RWPE2 (cell line): Measurements from ENCODE around the gene NDUFA11.

Experiments
- ATAC-seq: fragments of 200-7000 bp; cut with Tn5 transposase; 3 replicates; pipeline ENCODE4 v1.9.1; 2021; ENCODE audit warnings: low read depth
- DNase-seq: peaks from one replicate; pipeline ENCODE4 v3.0.0-alpha.2; 2020; ENCODE audit warnings: low spot score
- H3K27ac ChIP-seq: fragments of 450-650 bp; 2 replicates; pipeline ENCODE4 v1.5.1; 2017; ENCODE audit warnings: mild to moderate bottlenecking; ENCODE audit not compliant: poor library complexity, severe bottlenecking
- H3K27me3 ChIP-seq: fragments of 250-450 bp; sonication (Bioruptor Pico); 2 replicates; pipeline ENCODE4 v1.5.1; 2021; ENCODE audit warnings: mild to moderate bottlenecking, moderate library complexity; ENCODE audit not compliant: insufficient read depth, poor library complexity, severe bottlenecking
- H3K36me3 ChIP-seq: fragments of 250-450 bp; sonication (Bioruptor Pico); 2 replicates; pipeline ENCODE4 v1.5.1; 2020; ENCODE audit warnings: low read depth, mild to moderate bottlenecking, moderate library complexity
- H3K4me1 ChIP-seq: fragments of 250-450 bp; sonication (Bioruptor Pico); 2 replicates; pipeline ENCODE4 v1.5.1; 2021; ENCODE audit warnings: mild to moderate bottlenecking, moderate library complexity; ENCODE audit not compliant: insufficient read depth, poor library complexity, severe bottlenecking
- H3K4me3 ChIP-seq: fragments of 250-450 bp; sonication (Bioruptor Pico); 2 replicates; pipeline ENCODE4 v1.5.1; 2021; ENCODE audit warnings: mild to moderate bottlenecking, moderate library complexity; ENCODE audit not compliant: severe bottlenecking
- H3K9me3 ChIP-seq: fragments of 250-450 bp; sonication (Bioruptor Pico); 2 replicates; pipeline ENCODE4 v1.5.1; 2021; ENCODE audit warnings: mild to moderate bottlenecking, moderate library complexity; ENCODE audit not compliant: severe bottlenecking
- TF ChIP-seq, protein P1 (sequence below): fragments of 450-650 bp; IDR thresholded peaks from one replicate; pipeline ENCODE4 v1.5.1; 2017; ENCODE audit warnings: mild to moderate bottlenecking, moderate library complexity; ENCODE audit not compliant: poor library complexity, severe bottlenecking

The NDUFA11 gene

DNA sequence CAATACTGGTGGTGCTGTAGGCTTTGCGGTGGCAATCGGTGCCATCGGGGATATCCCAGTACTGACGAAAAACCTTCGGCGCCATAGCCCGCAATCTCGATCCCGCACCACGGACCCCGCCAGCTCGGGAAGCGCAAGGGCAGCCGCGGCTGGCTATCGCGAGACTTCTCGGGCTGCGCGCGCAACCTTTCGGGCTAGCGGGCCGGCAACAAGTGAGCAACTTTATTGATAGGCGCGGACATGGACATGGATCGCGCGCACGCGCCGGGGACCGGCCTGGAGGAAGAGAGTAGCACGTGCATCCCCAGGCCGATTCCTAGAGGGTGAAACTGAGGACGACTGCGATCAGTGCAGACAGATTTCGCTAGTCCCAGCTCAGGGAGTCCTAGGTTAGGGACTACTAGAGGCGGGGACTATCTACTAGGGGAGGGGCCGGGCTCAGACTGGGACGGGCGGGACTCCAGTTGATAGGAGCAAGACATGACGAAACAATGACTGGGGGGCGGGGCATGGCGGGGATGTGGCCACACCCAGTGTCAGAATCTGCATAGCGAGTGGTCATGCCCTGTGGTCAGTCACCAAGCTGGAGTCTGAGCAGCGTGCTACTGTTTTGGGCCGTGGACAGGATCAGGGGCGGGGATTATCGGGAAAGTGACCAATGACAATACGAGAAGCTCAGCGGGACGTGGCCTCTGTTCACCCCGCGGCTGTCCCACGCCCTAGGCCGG is at the start of gene NDUFA11:
Gene NDUFA11, minus strand, starts transcription at position 167 of the 728 bp plus-strand sequence. Its CDS starts 82 bp downstream, at position 85.
- Histone ChIP-seq H3K27me3 (no peaks in the 10 kb centered on the region), H3K4me1 (peaks cover 3% of the 10 kb centered on the region), H3K27ac (peak within 1 kb of the TSS; percentile 80), H3K36me3 (peaks cover 14% of the 10 kb centered on the region), H3K9me3 (no peaks in the 10 kb centered on the region), H3K4me3 (peak within 1 kb of the TSS; percentile 97)
- ATAC-seq: no peak; the same call in none of the 3 replicates
- peak; percentile 97 for DNase-seq
- TF ChIP-seq, protein P1, sequence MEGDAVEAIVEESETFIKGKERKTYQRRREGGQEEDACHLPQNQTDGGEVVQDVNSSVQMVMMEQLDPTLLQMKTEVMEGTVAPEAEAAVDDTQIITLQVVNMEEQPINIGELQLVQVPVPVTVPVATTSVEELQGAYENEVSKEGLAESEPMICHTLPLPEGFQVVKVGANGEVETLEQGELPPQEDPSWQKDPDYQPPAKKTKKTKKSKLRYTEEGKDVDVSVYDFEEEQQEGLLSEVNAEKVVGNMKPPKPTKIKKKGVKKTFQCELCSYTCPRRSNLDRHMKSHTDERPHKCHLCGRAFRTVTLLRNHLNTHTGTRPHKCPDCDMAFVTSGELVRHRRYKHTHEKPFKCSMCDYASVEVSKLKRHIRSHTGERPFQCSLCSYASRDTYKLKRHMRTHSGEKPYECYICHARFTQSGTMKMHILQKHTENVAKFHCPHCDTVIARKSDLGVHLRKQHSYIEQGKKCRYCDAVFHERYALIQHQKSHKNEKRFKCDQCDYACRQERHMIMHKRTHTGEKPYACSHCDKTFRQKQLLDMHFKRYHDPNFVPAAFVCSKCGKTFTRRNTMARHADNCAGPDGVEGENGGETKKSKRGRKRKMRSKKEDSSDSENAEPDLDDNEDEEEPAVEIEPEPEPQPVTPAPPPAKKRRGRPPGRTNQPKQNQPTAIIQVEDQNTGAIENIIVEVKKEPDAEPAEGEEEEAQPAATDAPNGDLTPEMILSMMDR: no peak

DNA sequence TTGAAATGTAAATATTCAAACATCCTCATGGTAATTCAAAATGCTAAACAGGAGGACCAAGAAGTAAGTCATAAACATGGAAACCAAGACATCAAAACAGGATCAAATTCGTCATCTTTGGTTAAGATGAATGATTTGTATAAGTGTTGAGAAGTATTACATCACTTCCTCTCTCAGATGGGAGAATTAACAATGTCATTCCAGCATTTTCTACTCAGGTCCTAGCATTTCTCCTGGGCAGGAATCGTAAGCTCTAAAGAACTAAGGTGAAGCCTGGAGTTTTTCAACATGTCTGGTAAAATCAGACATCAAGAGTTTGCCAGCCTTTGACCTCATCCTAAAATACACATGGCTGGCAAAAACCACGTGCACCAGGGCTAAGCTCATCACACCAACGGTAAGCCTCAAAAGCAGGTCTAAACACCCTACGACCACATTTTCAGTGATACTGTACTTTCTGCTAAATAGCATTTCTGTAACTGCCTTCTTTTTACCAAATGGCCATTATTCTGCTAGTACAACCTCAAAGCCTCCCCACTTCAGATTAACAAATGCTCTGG is 49.5 kb upstream of the NDUFA11 start:
- H3K27ac ChIP-seq: no peak overlapping the region
- TF ChIP-seq, protein P1: no peak
- no peaks in the 10 kb centered on the region for H3K27me3 ChIP-seq
- H3K4me1 ChIP-seq: peaks cover 14% of the 10 kb centered on the region
- H3K36me3 ChIP-seq: peaks cover 13% of the 10 kb centered on the region; the same call in 1 of the 2 replicates
- no peak overlapping the region for H3K4me3 ChIP-seq
- no peaks in the 10 kb centered on the region for H3K9me3 ChIP-seq
- DNase-seq (no peak), ATAC-seq (no peak)

DNA sequence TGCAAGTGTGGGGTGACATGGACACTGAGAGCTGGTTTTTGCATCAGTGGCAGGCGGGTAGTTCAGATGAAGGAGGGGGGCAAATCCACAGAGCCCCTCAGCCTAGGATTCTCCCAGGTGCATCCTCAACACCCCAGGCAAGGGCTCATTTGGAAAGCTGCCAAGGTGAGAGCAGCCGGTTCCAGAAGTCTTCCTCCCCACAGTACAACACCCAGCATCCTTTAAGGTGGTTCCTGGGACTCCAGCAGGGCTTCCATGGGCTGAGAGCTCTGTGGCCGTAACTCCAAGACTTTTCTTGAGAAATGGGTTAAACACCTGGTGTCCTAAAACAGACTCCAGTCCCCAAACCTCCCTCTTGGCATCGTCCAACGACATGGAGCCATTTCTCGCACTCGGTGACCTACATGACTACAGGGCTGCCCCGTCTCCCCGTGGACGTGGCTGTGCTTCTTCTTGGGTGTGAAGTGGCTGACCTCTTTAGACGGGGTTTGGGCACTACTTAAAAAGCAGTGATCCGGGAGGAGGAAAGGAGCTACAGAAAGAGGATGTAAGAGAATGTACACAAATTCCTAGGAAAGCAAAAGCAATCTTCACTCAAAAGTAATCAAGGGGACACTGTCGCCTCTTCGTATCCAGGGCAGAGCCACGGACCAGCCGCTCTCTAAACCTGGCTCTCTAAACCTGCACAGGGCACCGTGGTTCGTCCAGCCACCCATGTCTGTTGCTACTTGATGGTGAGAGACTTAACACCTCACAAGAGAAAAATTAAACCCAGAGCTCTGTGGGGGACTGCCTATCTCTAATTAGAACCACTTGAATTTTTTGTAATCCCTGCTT is 48.8 kb upstream of the NDUFA11 start:
- DNase-seq: no peak
- TF ChIP-seq, protein P1: no peak
- H3K4me3 ChIP-seq: no peak overlapping the region
- ATAC-seq: no peak
- no peaks in the 10 kb centered on the region for H3K27me3 ChIP-seq
- H3K9me3 ChIP-seq: no peaks in the 10 kb centered on the region
- H3K4me1 ChIP-seq: peaks cover 14% of the 10 kb centered on the region
- H3K36me3 ChIP-seq: peaks cover 13% of the 10 kb centered on the region; the same call in 1 of the 2 replicates
- H3K27ac ChIP-seq: no peak overlapping the region

DNA sequence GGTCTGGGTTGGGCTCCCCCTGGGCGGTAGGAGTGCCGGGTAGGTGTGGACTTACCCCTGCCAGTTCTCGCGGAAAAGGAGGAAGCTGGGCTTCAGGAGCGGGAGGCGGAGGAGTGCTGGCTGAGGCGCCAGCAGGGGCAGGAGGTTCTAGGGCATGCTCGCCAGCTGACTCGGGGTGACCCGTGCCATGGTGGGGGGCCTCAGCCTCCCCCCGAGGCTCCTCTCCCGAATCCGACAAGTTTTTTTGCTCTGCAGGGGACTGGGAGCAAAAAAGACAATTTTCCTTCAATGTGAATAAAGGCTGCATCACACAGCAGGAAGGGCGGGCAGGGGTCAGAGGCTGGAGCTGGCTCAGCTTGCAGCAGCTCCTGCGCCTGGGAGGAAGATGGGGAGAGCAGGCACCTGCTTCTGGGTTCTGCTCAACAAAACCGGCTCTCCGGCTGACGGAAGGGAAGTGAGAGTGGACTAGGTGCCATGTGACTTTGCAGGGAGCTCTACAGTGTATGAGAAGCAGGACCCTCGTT is 47.8 kb upstream of the NDUFA11 start:
- TF ChIP-seq, protein P1: no peak
- H3K27ac ChIP-seq: no peak overlapping the region
- H3K36me3 ChIP-seq: peaks cover 13% of the 10 kb centered on the region; the same call in 1 of the 2 replicates
- ATAC-seq: no peak
- DNase-seq: no peak
- H3K27me3 ChIP-seq: no peaks in the 10 kb centered on the region
- H3K4me1 ChIP-seq: peaks cover 14% of the 10 kb centered on the region
- no peaks in the 10 kb centered on the region for H3K9me3 ChIP-seq
- H3K4me3 ChIP-seq: no peak overlapping the region
